Measurements from ENCODE around the gene CDC42EP5.
"Not testable (repeated sequence)": the region's sequence is repeated elsewhere in the genome, so short reads cannot be mapped to it uniquely, and the experiment has no call there.

Gene CDC42EP5

GRCh38 chr19:54449701-54450069 is 23.4 kb downstream of the CDC42EP5 start:
- DNase-seq (ENCODE audit: extremely low read depth in 1 of 2, low read depth in 1 of 2), result no peak

GRCh38 chr19:54448774-54449700 is 24.1 kb downstream of the CDC42EP5 start, which contains the start of gene LENG8:
LENG8 (plus strand) TSS chr19:54449199; CDS start chr19:54451345, 2,146 bp downstream.
- DNase-seq (ENCODE audit: extremely low read depth in 1 of 2, low read depth in 1 of 2), result peak; percentile 95 to 96

GRCh38 chr19:54448040-54448773 is 24.9 kb downstream of the CDC42EP5 start:
- DNase-seq (ENCODE audit: extremely low read depth in 1 of 2, low read depth in 1 of 2), result no peak

- not testable (repeated sequence) for DNase-seq (ENCODE audit: extremely low read depth in 1 of 2, low read depth in 1 of 2)
Measured at GRCh38 chr19:54446349-54446748, 26.7 kb downstream of the CDC42EP5 start.

- DNase-seq (ENCODE audit: extremely low read depth in 1 of 2, low read depth in 1 of 2), result no peak
Measured at GRCh38 chr19:54444737-54445136, 28.4 kb downstream of the CDC42EP5 start.

- DNase-seq (ENCODE audit: extremely low read depth in 1 of 2, low read depth in 1 of 2), result no peak
Measured at GRCh38 chr19:54440641-54441040, 32.5 kb downstream of the CDC42EP5 start.

GRCh38 chr19:54439174-54439851 is 33.8 kb downstream of the CDC42EP5 start:
- no peak for DNase-seq (ENCODE audit: extremely low read depth in 1 of 2, low read depth in 1 of 2)

GRCh38 chr19:54436628-54437252 is 36.4 kb downstream of the CDC42EP5 start:
- DNase-seq (ENCODE audit: extremely low read depth in 1 of 2, low read depth in 1 of 2), result no peak

- no peak for DNase-seq (ENCODE audit: extremely low read depth in 1 of 2, low read depth in 1 of 2)
Measured at GRCh38 chr19:54436031-54436523, 37.0 kb downstream of the CDC42EP5 start.

- DNase-seq (ENCODE audit: extremely low read depth in 1 of 2, low read depth in 1 of 2), result no peak
Measured at GRCh38 chr19:54435551-54436016, 37.5 kb downstream of the CDC42EP5 start.

- no peak for DNase-seq (ENCODE audit: extremely low read depth in 1 of 2, low read depth in 1 of 2)
Measured at GRCh38 chr19:54434873-54435214, 38.3 kb downstream of the CDC42EP5 start.

GRCh38 chr19:54434112-54434872 is 38.8 kb downstream of the CDC42EP5 start:
- no peak for DNase-seq (ENCODE audit: extremely low read depth in 1 of 2, low read depth in 1 of 2)

GRCh38 chr19:54433697-54434096 is 39.4 kb downstream of the CDC42EP5 start:
- no peak for DNase-seq (ENCODE audit: extremely low read depth in 1 of 2, low read depth in 1 of 2)

- no peak for DNase-seq (ENCODE audit: extremely low read depth in 1 of 2, low read depth in 1 of 2)
Measured at GRCh38 chr19:54432144-54432738, 40.9 kb downstream of the CDC42EP5 start.

- DNase-seq (ENCODE audit: extremely low read depth in 1 of 2, low read depth in 1 of 2), result no peak
Measured at GRCh38 chr19:54431255-54431838, 41.7 kb downstream of the CDC42EP5 start.

GRCh38 chr19:54430306-54431254 is 42.5 kb downstream of the CDC42EP5 start:
- DNase-seq (ENCODE audit: extremely low read depth in 1 of 2, low read depth in 1 of 2), result peak in 1 of 2 donors; percentile 17

GRCh38 chr19:54429545-54430227 is 43.4 kb downstream of the CDC42EP5 start:
- no peak for DNase-seq (ENCODE audit: extremely low read depth in 1 of 2, low read depth in 1 of 2)

GRCh38 chr19:54429176-54429495 is 44.0 kb downstream of the CDC42EP5 start:
- DNase-seq (ENCODE audit: extremely low read depth in 1 of 2, low read depth in 1 of 2), result no peak
